HEK293T (cell line): ENCODE results near the gene BCL2L11.

Experiments used
- CTCF ChIA-PET: fragments of 350-600 bp; formaldehyde crosslinking; extraction: SDS; loops from one replicate; lab custom pipeline; 2021; ENCODE audit warnings: antibody characterized with exemption, inconsistent platforms; lab: Yijun Ruan, JAX
- POLR2A ChIA-PET: fragments of 350-600 bp; formaldehyde crosslinking; extraction: SDS; loops from one replicate; lab custom pipeline; 2020; ENCODE audit warnings: antibody characterized with exemption, inconsistent platforms; lab: Yijun Ruan, JAX
- DNase-seq: peaks from one replicate; pipeline ENCODE4 v3.0.0; 2012; ENCODE audit warnings: mixed read lengths; ENCODE audit errors: extremely low spot score
- ARNT ChIP-seq: fragments of 450-650 bp; IDR thresholded peaks from 2 replicates; pipeline ENCODE4 v1.6.1; 2017; ENCODE audit warnings: mild to moderate bottlenecking
- BHLHE40 ChIP-seq: fragments of 450-650 bp; IDR thresholded peaks from 2 replicates; pipeline ENCODE4 v1.6.1; 2016; ENCODE audit warnings: mild to moderate bottlenecking, moderate library complexity, borderline replicate concordance
- CTBP1 ChIP-seq: fragments of 450-650 bp; IDR thresholded peaks from 2 replicates; pipeline ENCODE4 v1.6.1; 2016; ENCODE audit warnings: borderline replicate concordance
- ELF4 ChIP-seq: fragments of 450-650 bp; IDR thresholded peaks from 2 replicates; pipeline ENCODE4 v1.6.1; 2017; ENCODE audit warnings: antibody characterized with exemption
- FOXA1 ChIP-seq: fragments of 450-650 bp; IDR thresholded peaks from 2 replicates; pipeline ENCODE4 v1.6.1; 2016; ENCODE audit warnings: mild to moderate bottlenecking
- FOXK2 ChIP-seq: fragments of 450-650 bp; IDR thresholded peaks from 2 replicates; pipeline ENCODE4 v1.6.1; 2016; ENCODE audit warnings: mild to moderate bottlenecking
- FOXM1 ChIP-seq: fragments of 450-650 bp; IDR thresholded peaks from 2 replicates; pipeline ENCODE4 v1.6.1; 2017; ENCODE audit warnings: mild to moderate bottlenecking, borderline replicate concordance
- HDGF ChIP-seq: fragments of 450-650 bp; IDR thresholded peaks from 2 replicates; pipeline ENCODE4 v1.6.1; 2017; ENCODE audit warnings: antibody characterized with exemption, borderline replicate concordance
- L3MBTL2 ChIP-seq: fragments of 450-650 bp; conservative IDR thresholded peaks from 2 replicates; pipeline ENCODE4 v1.6.1; 2016; ENCODE audit warnings: mild to moderate bottlenecking
- LEF1 ChIP-seq: fragments of 450-650 bp; IDR thresholded peaks from 2 replicates; pipeline ENCODE4 v1.6.1; 2017; ENCODE audit warnings: mild to moderate bottlenecking, borderline replicate concordance
- NFRKB ChIP-seq: fragments of 450-650 bp; IDR thresholded peaks from 2 replicates; pipeline ENCODE4 v1.6.1; 2016; ENCODE audit warnings: mild to moderate bottlenecking, moderate library complexity
- PKNOX1 ChIP-seq: fragments of 450-650 bp; IDR thresholded peaks from 2 replicates; pipeline ENCODE4 v1.6.1; 2016
- SP1 ChIP-seq: fragments of 450-650 bp; IDR thresholded peaks from 2 replicates; pipeline ENCODE4 v1.6.1; 2017
- SUZ12 ChIP-seq: fragments of 450-650 bp; IDR thresholded peaks from 2 replicates; pipeline ENCODE4 v1.6.1; 2016; ENCODE audit warnings: mild to moderate bottlenecking
- TARDBP ChIP-seq: fragments of 450-650 bp; IDR thresholded peaks from 2 replicates; pipeline ENCODE4 v1.6.1; 2016
- ZNF384 ChIP-seq: fragments of 450-650 bp; IDR thresholded peaks from 2 replicates; pipeline ENCODE4 v1.6.1; 2016

BCL2L11 gene

GRCh38 chr2:111118981-111119821, 1.5 kb upstream of the BCL2L11 start:
- CTCF ChIA-PET = interaction anchor here (0.6 kb wide), 1 partner anchor 41 kb away, joined by 3 read pairs; no protein-coding TSS in a partner anchor
- TF ChIP-seq PKNOX1 = no peak
- TF ChIP-seq SUZ12 = no peak
- no peak for TF ChIP-seq BHLHE40
- TF ChIP-seq CTBP1 = no peak
- no peak for TF ChIP-seq FOXA1
- no peak for TF ChIP-seq ZNF384
- TF ChIP-seq L3MBTL2 = no peak
- TF ChIP-seq HDGF = no peak
- no peak for TF ChIP-seq LEF1
- no peak for TF ChIP-seq SP1
- TF ChIP-seq TARDBP = no peak
- no peak for TF ChIP-seq FOXK2
- TF ChIP-seq NFRKB = no peak
- TF ChIP-seq FOXM1 = no peak
- no peak for TF ChIP-seq ELF4
- no peak for TF ChIP-seq ARNT
- DNase-seq = no peak
- POLR2A ChIA-PET = no interaction called here

GRCh38 chr2:111119822-111120252, 877 bp upstream of the BCL2L11 start:
- no peak for DNase-seq
- no peak for TF ChIP-seq CTBP1
- TF ChIP-seq ELF4 = no peak
- no peak for TF ChIP-seq BHLHE40
- TF ChIP-seq NFRKB = no peak
- no peak for TF ChIP-seq PKNOX1
- no peak for TF ChIP-seq TARDBP
- no peak for TF ChIP-seq FOXA1
- TF ChIP-seq L3MBTL2 = no peak
- no peak for TF ChIP-seq ARNT
- no peak for TF ChIP-seq SUZ12
- TF ChIP-seq FOXK2 = no peak
- no peak for TF ChIP-seq FOXM1
- no peak for TF ChIP-seq SP1
- TF ChIP-seq ZNF384 = no peak
- no peak for TF ChIP-seq LEF1
- TF ChIP-seq HDGF = no peak
- ChIA-PET POLR2A (interaction anchor here (1.4 kb wide), 1 partner anchor 9 kb away, joined by 6 read pairs; no protein-coding TSS in a partner anchor), CTCF (interaction anchor here (0.6 kb wide), 2 partner anchors 42 to 586 kb away, joined by 3 read pairs; no protein-coding TSS in a partner anchor)

- TF ChIP-seq L3MBTL2 = peak; percentile 72
- TF ChIP-seq ZNF384 = no peak
- POLR2A ChIA-PET = interaction anchor here (0.6 to 1.7 kb wide), 12 partner anchors 9 to 762 kb away, joined by 3 to 10 read pairs (median 4); partner anchors contain the start of gene ANAPC1
- CTCF ChIA-PET = no interaction called here
- DNase-seq = no peak
These were observed 514 bp downstream of the BCL2L11 start for GRCh38 chr2:111121028-111121827.

GRCh38 chr2:111121828-111122630, 1.3 kb downstream of the BCL2L11 start:
- ChIA-PET POLR2A (interaction anchor here (0.6 to 1.7 kb wide), 4 partner anchors 18 to 95 kb away, joined by 3 to 4 read pairs (median 4); no protein-coding TSS in a partner anchor), CTCF (no interaction called here)
- TF ChIP-seq FOXA1 = no peak
- TF ChIP-seq FOXK2 = no peak
- peak; percentile 59 for TF ChIP-seq L3MBTL2
- no peak for TF ChIP-seq SUZ12
- TF ChIP-seq SP1 = no peak
- TF ChIP-seq FOXM1 = no peak
- no peak for TF ChIP-seq CTBP1
- TF ChIP-seq PKNOX1 = peak; percentile 62
- no peak for TF ChIP-seq LEF1
- no peak for TF ChIP-seq ARNT
- no peak for TF ChIP-seq HDGF
- peak; percentile 81 for DNase-seq
